DMS53 treated with DMSO at 0.1 percent for 48 hours (cell line): ENCODE measurements around the gene SFXN5.

ENCODE experiments used
- DNase-seq: peaks from one replicate; lab custom pipeline; 2025; ENCODE audit not compliant: unreplicated experiment; lab: John Stamatoyannopoulos, UW

SFXN5 gene

GRCh38 chr2:72959995-72960981, 111.2 kb downstream of the SFXN5 start:
- no peak for DNase-seq

GRCh38 chr2:72959554-72959953, 112.0 kb downstream of the SFXN5 start:
- no peak for DNase-seq

- no peak for DNase-seq
Observed at GRCh38 chr2:72958542-72959385, 112.7 kb downstream of the SFXN5 start.

DNA sequence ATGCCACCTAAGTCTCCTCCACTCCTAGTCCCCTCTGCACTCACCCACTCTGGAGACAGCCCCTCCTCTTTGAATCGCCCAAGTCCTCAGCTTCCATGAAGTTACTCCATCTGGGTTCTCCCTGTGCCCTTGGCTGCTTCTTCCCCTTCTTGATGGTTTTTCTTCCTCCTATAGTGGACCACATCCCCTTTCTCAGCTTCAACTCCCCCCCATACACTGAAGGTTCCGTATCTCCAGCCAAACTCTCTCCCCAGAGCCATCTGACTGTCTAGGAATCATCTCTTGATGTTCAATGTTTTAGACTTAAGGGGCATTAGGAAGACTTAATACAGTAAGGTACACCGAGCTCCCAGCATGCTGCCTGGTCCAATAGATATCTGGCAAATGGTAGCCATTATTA, 114.6 kb downstream of the SFXN5 start:
- DNase-seq, result no peak

DNA sequence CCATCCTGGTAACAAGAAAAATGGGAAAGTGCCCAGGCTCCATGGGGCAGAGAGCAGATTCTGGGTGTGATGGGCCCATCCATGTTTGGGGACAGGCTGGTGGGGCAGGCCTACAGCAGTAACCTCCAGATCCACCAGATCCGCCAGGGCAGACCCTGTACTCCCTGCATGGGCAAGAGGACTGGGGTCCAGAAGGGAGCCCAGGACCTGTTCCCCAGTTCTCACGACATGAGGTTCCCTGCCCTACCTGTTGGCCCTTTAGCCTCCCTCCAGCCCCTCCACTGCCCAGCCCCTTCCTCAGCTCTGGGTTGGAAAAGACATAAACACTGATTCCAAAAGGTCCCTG, 115.5 kb downstream of the SFXN5 start:
- DNase-seq, result no peak

- DNase-seq, result no peak
Observed at GRCh38 chr2:72955228-72956049, 116.1 kb downstream of the SFXN5 start.

DNA sequence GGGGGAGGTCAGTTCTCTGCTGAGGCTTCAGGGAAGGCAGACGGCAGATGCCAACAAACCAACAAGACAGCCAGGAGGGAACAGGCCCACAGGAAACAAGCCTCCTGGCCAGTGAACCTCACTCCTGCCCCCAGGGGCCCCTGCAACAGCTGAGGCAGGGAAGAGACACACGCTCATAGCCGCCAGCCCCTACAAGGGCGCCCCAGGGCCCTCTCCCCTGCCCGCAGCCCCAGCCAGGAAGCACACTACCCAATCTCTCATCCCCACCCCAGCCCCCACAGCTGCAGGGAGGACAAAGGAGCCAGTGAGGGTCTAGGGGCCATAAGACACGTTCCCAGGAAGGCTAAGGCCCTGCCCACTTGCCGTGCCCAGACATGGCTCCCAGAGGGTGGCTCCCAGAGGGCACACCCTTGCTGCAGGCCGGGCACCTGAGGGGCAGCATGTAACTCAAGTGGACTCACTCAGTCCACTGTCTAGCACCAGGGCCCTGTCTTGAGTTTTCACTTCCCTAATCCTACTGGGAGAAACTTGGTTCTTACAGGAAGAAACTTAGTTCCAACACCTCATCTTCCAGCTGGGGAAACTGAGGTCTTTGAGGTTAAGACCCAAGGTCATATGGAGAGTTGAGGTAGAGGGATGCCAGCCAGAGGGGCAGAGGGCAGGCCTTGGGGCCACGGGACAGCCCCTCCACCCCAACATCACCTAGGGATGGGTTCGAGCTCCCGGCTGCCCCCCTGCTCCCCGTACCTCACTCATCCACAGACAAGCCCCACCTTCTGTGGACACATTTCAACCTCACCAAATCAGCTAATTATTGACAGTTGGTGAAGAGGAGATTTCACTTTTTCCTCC, 116.9 kb downstream of the SFXN5 start:
- no peak for DNase-seq

- no peak for DNase-seq
Observed at GRCh38 chr2:72953976-72954375, 117.5 kb downstream of the SFXN5 start.

GRCh38 chr2:72953528-72953927, 118.0 kb downstream of the SFXN5 start:
- DNase-seq, result no peak

- no peak for DNase-seq
Observed at GRCh38 chr2:72952961-72953360, 118.6 kb downstream of the SFXN5 start.

DNA sequence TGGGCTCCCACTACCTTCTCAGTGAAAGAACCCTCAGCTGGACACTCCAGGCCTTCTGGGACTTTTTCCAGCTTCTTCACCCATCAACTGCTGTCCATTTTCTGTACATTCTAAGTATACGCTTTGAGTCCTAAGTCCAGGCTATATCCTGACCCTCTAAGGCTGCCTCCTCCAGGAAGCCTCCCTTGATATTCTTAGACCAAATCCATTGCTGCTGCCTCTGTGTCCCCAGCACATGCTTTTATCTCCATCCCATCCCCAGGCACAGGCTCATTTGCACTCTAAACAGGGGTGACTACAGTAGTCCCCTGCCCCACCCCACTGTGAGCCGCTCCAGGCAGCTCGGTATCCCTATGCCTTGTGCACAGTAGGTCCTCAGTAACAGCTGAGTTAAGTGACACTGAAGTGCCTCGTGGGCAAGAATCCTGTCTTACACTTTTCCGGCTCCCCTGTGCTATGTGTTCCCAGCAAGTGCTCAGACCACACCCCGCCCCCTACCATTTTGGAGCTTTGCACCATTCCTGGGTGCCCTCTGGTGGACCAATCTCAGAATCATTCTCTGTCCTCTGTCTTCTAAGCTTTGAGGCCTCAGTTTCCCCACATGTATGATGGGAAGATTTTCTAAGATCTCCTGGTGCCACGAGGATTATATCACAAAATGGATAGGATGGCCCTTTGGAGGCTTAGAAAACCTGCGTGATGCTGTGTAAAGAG, 119.2 kb downstream of the SFXN5 start:
- DNase-seq, result no peak

DNA sequence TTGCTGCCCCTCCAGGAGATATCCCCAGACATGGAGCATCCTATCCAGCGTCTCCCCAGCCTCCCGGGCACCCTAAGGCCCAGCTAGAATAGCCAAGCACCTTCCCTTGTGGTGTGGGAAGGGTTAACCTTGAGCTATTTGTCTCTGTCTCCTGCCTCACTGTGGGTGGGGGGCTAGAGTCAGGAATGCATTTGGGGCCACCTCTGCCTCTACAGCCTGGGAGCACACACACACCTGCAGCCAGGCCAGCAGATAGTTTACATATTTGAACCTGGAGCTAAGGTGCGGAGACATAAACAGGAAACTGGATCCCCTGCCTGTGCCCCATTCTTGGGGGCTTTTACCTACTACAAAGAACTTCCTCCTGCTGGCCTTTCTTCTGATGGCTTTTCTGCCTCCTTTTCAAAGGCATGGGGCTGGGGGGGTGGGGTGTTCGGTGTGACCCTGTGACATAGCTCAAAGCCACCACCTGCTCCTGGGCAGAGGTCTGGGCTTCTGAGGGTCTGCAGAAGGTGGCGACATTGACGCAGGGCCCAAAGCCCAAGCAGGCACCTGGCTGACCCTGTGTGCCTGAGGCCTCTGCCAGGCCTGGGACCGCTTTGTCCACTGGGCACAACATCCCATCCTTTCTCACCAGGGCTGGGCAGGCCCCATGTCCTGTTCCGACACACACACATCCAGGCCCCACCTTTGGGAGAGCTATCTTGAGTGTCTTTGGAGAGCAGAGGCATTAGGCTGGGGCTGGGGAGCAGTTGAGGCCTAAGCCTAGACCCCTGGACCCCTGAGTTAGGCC, 120.0 kb downstream of the SFXN5 start:
- DNase-seq, result no peak

- DNase-seq, result no peak
Observed at GRCh38 chr2:72950558-72951255, 120.8 kb downstream of the SFXN5 start.

GRCh38 chr2:72949642-72950041, 121.9 kb downstream of the SFXN5 start:
- no peak for DNase-seq

- DNase-seq, result no peak
Observed at GRCh38 chr2:72949045-72949444, 122.5 kb downstream of the SFXN5 start.

DNA sequence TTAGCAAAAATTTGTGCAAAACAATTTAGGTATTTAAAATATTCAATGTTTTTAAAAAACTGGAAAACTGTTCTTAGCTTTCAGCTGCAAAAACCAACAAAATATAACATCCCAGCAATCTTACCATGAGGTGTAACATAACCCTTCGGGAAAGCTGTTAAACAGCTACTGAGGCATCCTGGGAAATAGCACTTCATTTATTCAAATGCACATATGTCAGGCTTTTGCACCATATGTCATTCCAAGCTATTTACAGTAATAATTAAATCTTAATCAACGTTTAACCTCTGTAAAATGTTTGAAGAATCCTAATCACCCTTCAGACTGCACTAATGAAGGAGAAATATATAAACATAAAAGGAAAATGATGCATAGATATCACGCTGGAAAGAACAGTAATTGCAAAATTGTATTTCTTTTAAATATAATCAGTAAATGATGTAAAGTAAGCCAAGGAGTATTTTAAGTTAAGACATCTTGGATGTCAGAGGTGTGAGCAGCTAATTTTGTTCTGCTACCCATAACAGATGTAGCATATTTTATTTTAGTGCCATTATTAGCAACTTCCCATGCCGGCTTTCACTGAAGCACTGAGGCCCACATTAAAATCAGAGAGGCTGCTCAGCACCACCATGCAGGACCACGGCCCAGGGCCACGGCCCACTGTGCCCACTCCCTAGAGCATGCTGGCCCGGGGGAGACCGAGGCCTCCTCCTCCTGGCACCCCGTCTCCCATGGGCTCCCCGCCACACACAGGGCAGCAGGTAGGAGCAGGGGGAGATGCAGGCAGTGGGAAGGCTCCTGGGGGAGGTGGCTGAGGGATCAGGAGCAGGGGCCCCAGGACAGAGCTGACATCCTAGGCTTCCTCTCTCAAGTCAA, 123.3 kb downstream of the SFXN5 start:
- DNase-seq, result no peak

DNA sequence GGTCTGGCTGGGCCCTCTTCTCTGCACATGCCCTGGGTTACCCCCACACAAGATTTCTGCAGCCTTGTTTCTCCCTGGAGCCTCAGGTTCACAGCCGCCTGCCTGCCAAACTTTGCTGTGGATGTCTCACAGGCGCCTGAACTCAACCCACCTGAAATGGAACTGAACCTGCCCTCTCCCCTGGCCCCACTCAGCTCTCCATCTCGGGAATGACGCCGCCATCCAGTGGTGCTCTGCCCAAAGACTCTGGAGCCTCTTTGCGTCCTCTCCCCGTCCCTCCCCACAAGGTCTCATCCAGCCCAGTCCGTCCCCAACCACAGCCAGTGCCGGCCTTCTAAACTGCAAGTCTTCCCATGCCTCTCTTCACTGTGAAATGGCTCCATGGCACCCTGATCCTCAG, 125.0 kb downstream of the SFXN5 start:
- no peak for DNase-seq
